HG03354 (cell line): ENCODE data around the gene TXNRD1.
"Not testable (repeated sequence)": the region's sequence is repeated elsewhere in the genome, so short reads cannot be mapped to it uniquely, and the experiment has no call there.

Experiments used
- ATAC-seq: cut with Tn5 transposase; IDR thresholded peaks from one replicate; pipeline ENCODE4 v1.9.1; 2021; ENCODE audit warnings: mild to moderate bottlenecking; ENCODE audit not compliant: unreplicated experiment, poor library complexity, severe bottlenecking

TXNRD1 gene

GRCh38 chr12:104316936-104317335 lies 101.4 kb downstream of the TXNRD1 start:
- ATAC-seq: no peak

GRCh38 chr12:104317538-104318210 lies 102.1 kb downstream of the TXNRD1 start:
- no peak for ATAC-seq

GRCh38 chr12:104319028-104319427 lies 103.4 kb downstream of the TXNRD1 start:
- ATAC-seq: no peak

GRCh38 chr12:104319918-104320626 lies 104.5 kb downstream of the TXNRD1 start:
- ATAC-seq: no peak

- no peak for ATAC-seq
Observed at GRCh38 chr12:104320627-104321024, 105.0 kb downstream of the TXNRD1 start.

GRCh38 chr12:104321949-104322348 lies 106.4 kb downstream of the TXNRD1 start:
- ATAC-seq: no peak

GRCh38 chr12:104322533-104322932 lies 107.0 kb downstream of the TXNRD1 start:
- ATAC-seq: not testable (repeated sequence)

GRCh38 chr12:104323899-104324298 lies 108.3 kb downstream of the TXNRD1 start:
- no peak for ATAC-seq

GRCh38 chr12:104328278-104328677 lies 112.7 kb downstream of the TXNRD1 start:
- ATAC-seq: not testable (repeated sequence)

- ATAC-seq: no peak
Observed at GRCh38 chr12:104328790-104329189, 113.2 kb downstream of the TXNRD1 start.

GRCh38 chr12:104329707-104330532 lies 114.3 kb downstream of the TXNRD1 start:
- no peak for ATAC-seq

GRCh38 chr12:104331376-104331775 lies 115.8 kb downstream of the TXNRD1 start:
- no peak for ATAC-seq

GRCh38 chr12:104332273-104332672 lies 116.7 kb downstream of the TXNRD1 start:
- ATAC-seq: not testable (repeated sequence)

- no peak for ATAC-seq
Observed at GRCh38 chr12:104333692-104334255, 118.2 kb downstream of the TXNRD1 start.

GRCh38 chr12:104334581-104334980 lies 119.0 kb downstream of the TXNRD1 start:
- ATAC-seq: no peak

GRCh38 chr12:104336115-104336514 lies 120.5 kb downstream of the TXNRD1 start:
- ATAC-seq: no peak

- no peak for ATAC-seq
Observed at GRCh38 chr12:104337030-104337558, 121.5 kb downstream of the TXNRD1 start.

- no peak for ATAC-seq
Observed at GRCh38 chr12:104339663-104340062, 124.1 kb downstream of the TXNRD1 start.

GRCh38 chr12:104340177-104340576 lies 124.6 kb downstream of the TXNRD1 start:
- no peak for ATAC-seq
